ENCODE results near the gene PIK3R5. TPM values are rescaled to one million over a fixed set of nuclear protein-coding genes. Genes with fewer than 3 reads are reported as not detected.
"Not testable (repeated sequence)": the region's sequence is repeated elsewhere in the genome, so short reads cannot be mapped to it uniquely, and the experiment has no call there.

The PIK3R5 gene
- total and polyA plus RNA-seq, 9 donors = 0.93 to 2.0 (median 1.3) TPM

GRCh38 chr17:8985054-8985701 is 19.7 kb upstream of the PIK3R5 start:
- Histone ChIP-seq H3K27ac (ENCODE audit: low read length) (no peak overlapping the region), H3K4me1 (ENCODE audit: control insufficient read depth, insufficient read depth, low read length) (no peaks in the 10 kb centered on the region), H3K9me3 (replicated peaks; ENCODE audit: control insufficient read depth, low read depth, low read length) (peaks cover 5% of the 10 kb centered on the region), H3K27me3 (ENCODE audit: control insufficient read depth, insufficient read depth, low read length) (no peaks in the 10 kb centered on the region), H3K36me3 (ENCODE audit: control insufficient read depth, insufficient read depth, low read length) (no peaks in the 10 kb centered on the region), H3K4me3 (ENCODE audit: low read length) (no peak overlapping the region)
- WGBS (ENCODE audit: insufficient coverage) = 71% methylated on average over 2 of the region's 4 CpGs
- DNase-seq = no peak

- not testable (repeated sequence) for H3K36me3 ChIP-seq (ENCODE audit: control insufficient read depth, insufficient read depth, low read length); H3K27me3 ChIP-seq (ENCODE audit: control insufficient read depth, insufficient read depth, low read length); H3K4me1 ChIP-seq (ENCODE audit: control insufficient read depth, insufficient read depth, low read length); H3K9me3 ChIP-seq (replicated peaks; ENCODE audit: control insufficient read depth, low read depth, low read length); H3K4me3 ChIP-seq (ENCODE audit: low read length); DNase-seq; H3K27ac ChIP-seq (ENCODE audit: low read length)
- WGBS (ENCODE audit: insufficient coverage) = no CpG with 5 or more reads among the region's 5 CpGs
These were observed 18.7 kb upstream of the PIK3R5 start for GRCh38 chr17:8984225-8984624.

DNA sequence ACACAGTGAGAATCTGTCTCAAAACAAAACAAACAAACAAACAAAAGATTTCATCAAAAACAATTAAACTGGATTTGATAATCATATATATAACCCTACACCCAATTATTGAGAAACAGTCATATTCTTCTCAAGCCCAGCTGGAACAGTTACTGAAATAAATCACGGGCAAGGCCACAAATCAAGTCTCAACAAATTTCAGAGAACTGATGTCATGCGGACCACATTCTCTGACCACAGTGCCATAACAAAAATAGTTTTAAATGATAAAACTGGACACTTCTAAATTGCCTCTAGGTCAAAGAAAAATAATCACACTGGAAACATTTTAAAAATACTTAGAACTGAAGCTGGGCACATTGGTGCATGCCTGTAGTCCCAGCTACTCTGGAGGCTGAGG is 15.9 kb upstream of the PIK3R5 start:
- no peak overlapping the region for H3K4me3 ChIP-seq (ENCODE audit: low read length)
- no peaks in the 10 kb centered on the region for H3K36me3 ChIP-seq (ENCODE audit: control insufficient read depth, insufficient read depth, low read length)
- no peak overlapping the region for H3K27ac ChIP-seq (ENCODE audit: low read length)
- no CpG with 5 or more reads among the region's 2 CpGs for WGBS (ENCODE audit: insufficient coverage)
- no peak for DNase-seq
- no peaks in the 10 kb centered on the region for H3K4me1 ChIP-seq (ENCODE audit: control insufficient read depth, insufficient read depth, low read length)
- peaks cover 5% of the 10 kb centered on the region for H3K9me3 ChIP-seq (replicated peaks; ENCODE audit: control insufficient read depth, low read depth, low read length)
- no peaks in the 10 kb centered on the region for H3K27me3 ChIP-seq (ENCODE audit: control insufficient read depth, insufficient read depth, low read length)

DNA sequence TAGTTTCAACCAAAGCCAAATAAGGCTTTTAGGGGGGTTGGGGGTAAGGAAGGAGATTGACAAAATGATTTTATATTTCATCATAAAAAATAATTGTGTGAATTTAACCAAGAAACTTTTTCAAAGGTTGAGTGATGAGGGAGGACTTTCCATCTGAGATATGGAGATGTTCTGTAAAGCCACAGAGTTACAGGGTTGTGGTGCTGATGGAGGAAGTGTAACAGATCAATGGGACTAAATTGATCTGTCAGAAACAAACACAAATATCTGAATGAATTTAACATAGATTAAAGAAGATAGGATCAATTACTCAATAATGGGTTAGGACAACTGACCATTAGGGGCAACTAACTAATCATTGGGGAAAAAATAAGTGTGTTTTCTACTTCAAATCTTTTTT is 14.2 kb upstream of the PIK3R5 start:
- H3K27me3 ChIP-seq (ENCODE audit: control insufficient read depth, insufficient read depth, low read length) = no peaks in the 10 kb centered on the region
- no peaks in the 10 kb centered on the region for H3K9me3 ChIP-seq (replicated peaks; ENCODE audit: control insufficient read depth, low read depth, low read length)
- H3K4me1 ChIP-seq (ENCODE audit: control insufficient read depth, insufficient read depth, low read length) = no peaks in the 10 kb centered on the region
- H3K27ac ChIP-seq (ENCODE audit: low read length) = no peak overlapping the region
- DNase-seq = no peak
- H3K4me3 ChIP-seq (ENCODE audit: low read length) = no peak overlapping the region
- no peaks in the 10 kb centered on the region for H3K36me3 ChIP-seq (ENCODE audit: control insufficient read depth, insufficient read depth, low read length)

DNA sequence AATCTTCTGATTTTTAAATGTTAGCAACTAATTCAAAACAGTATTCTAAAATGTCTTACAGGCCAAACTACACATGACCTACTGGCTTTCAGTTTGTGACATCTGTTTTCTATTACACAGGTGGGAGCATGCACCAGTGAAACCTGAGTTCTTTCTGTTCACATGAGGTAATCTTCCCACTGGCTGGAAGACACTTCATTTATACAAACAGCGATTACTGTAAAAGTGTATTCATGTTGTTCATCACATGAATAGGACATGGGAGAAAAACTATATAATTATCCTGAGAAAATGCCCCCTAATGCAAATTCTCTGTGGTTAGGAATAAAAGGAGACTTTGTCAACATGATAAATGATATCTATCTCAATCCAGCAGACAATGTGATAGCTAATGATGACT is 11.1 kb upstream of the PIK3R5 start:
- no CpG with 5 or more reads among the region's 1 CpG for WGBS (ENCODE audit: insufficient coverage)
- no peaks in the 10 kb centered on the region for H3K36me3 ChIP-seq (ENCODE audit: control insufficient read depth, insufficient read depth, low read length)
- no peak overlapping the region for H3K27ac ChIP-seq (ENCODE audit: low read length)
- H3K27me3 ChIP-seq (ENCODE audit: control insufficient read depth, insufficient read depth, low read length) = no peaks in the 10 kb centered on the region
- H3K9me3 ChIP-seq (replicated peaks; ENCODE audit: control insufficient read depth, low read depth, low read length) = no peaks in the 10 kb centered on the region
- peak; percentile 37 for DNase-seq
- H3K4me3 ChIP-seq (ENCODE audit: low read length) = no peak overlapping the region
- H3K4me1 ChIP-seq (ENCODE audit: control insufficient read depth, insufficient read depth, low read length) = no peaks in the 10 kb centered on the region

DNA sequence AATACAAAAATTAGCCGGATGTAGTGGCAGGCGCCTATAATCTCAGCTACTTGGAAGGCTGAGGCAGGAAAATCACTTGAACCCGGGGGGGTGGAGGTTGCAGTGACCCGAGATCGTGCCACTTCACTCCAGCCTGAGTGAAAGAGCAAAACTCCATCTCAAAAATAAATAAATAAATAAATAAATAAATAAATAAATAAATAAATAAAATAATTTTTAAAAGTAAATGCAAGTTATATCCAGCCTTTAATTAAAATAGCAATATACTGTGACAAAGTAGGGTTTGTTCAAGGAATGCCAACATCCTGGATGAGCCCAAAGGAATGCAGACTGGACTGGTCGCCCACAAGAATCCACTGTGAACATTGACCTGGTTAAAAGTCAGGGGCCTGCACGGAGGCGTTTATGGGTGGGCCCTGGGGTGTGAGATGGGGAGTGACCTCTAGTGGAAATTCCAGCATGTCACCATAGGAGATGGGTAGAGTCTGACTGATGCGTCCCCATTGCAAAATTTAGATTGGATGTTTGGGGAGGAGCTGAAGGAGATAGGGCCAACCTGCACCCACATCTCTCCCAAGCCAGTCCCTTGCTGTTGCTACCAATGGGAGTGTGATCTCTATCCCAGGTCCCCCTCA is 9.7 kb upstream of the PIK3R5 start:
- Histone ChIP-seq H3K27me3 (ENCODE audit: control insufficient read depth, insufficient read depth, low read length) (no peaks in the 10 kb centered on the region), H3K9me3 (replicated peaks; ENCODE audit: control insufficient read depth, low read depth, low read length) (no peaks in the 10 kb centered on the region), H3K27ac (ENCODE audit: low read length) (no peak overlapping the region), H3K36me3 (ENCODE audit: control insufficient read depth, insufficient read depth, low read length) (no peaks in the 10 kb centered on the region), H3K4me1 (ENCODE audit: control insufficient read depth, insufficient read depth, low read length) (no peaks in the 10 kb centered on the region), H3K4me3 (ENCODE audit: low read length) (no peak overlapping the region)
- 78% methylated on average over 3 of the region's 9 CpGs for WGBS (ENCODE audit: insufficient coverage)
- DNase-seq = no peak

DNA sequence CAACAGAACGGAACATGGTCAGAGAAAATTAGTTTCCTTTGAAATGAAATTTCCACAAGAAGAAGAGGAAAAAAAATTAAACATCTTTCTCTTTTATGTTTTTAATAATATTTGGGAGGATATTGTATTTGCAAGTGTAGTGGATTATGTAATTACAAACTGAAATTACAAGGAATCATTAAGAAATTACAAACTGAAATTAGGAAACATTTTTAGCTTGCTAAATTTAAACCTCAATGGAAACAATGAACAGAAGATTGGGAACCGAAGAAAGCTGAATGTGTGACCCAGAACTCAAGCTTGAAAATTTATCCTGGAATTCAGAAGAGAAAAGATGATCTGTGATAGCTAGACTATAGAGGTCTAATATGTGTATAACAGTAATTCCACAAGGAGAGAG is 4.4 kb upstream of the PIK3R5 start:
- peaks cover 29% of the 10 kb centered on the region for H3K27me3 ChIP-seq (ENCODE audit: control insufficient read depth, insufficient read depth, low read length)
- WGBS (ENCODE audit: insufficient coverage) = no CpG with 5 or more reads among the region's 2 CpGs
- no peak overlapping the region for H3K27ac ChIP-seq (ENCODE audit: low read length)
- H3K4me3 ChIP-seq (ENCODE audit: low read length) = no peak overlapping the region
- no peaks in the 10 kb centered on the region for H3K36me3 ChIP-seq (ENCODE audit: control insufficient read depth, insufficient read depth, low read length)
- H3K4me1 ChIP-seq (ENCODE audit: control insufficient read depth, insufficient read depth, low read length) = no peaks in the 10 kb centered on the region
- no peak for DNase-seq
- H3K9me3 ChIP-seq (replicated peaks; ENCODE audit: control insufficient read depth, low read depth, low read length) = no peaks in the 10 kb centered on the region

GRCh38 chr17:8968503-8968902 is 3.0 kb upstream of the PIK3R5 start:
- peaks cover 43% of the 10 kb centered on the region for H3K27me3 ChIP-seq (ENCODE audit: control insufficient read depth, insufficient read depth, low read length)
- no peaks in the 10 kb centered on the region for H3K36me3 ChIP-seq (ENCODE audit: control insufficient read depth, insufficient read depth, low read length)
- no peak overlapping the region for H3K27ac ChIP-seq (ENCODE audit: low read length)
- H3K9me3 ChIP-seq (replicated peaks; ENCODE audit: control insufficient read depth, low read depth, low read length) = no peaks in the 10 kb centered on the region
- WGBS (ENCODE audit: insufficient coverage) = no CpG with 5 or more reads among the region's 3 CpGs
- H3K4me1 ChIP-seq (ENCODE audit: control insufficient read depth, insufficient read depth, low read length) = no peaks in the 10 kb centered on the region
- H3K4me3 ChIP-seq (ENCODE audit: low read length) = no peak overlapping the region
- DNase-seq = no peak

- Histone ChIP-seq H3K4me3 (ENCODE audit: low read length) (no peak overlapping the region), H3K36me3 (ENCODE audit: control insufficient read depth, insufficient read depth, low read length) (no peaks in the 10 kb centered on the region), H3K27ac (ENCODE audit: low read length) (no peak overlapping the region), H3K4me1 (ENCODE audit: control insufficient read depth, insufficient read depth, low read length) (no peaks in the 10 kb centered on the region), H3K9me3 (replicated peaks; ENCODE audit: control insufficient read depth, low read depth, low read length) (no peaks in the 10 kb centered on the region), H3K27me3 (ENCODE audit: control insufficient read depth, insufficient read depth, low read length) (peaks cover 49% of the 10 kb centered on the region)
- no peak for DNase-seq
These were observed 2.4 kb upstream of the PIK3R5 start for GRCh38 chr17:8967861-8968260.

GRCh38 chr17:8966926-8967325 is 1.4 kb upstream of the PIK3R5 start:
- no peaks in the 10 kb centered on the region for H3K4me1 ChIP-seq (ENCODE audit: control insufficient read depth, insufficient read depth, low read length)
- H3K36me3 ChIP-seq (ENCODE audit: control insufficient read depth, insufficient read depth, low read length) = no peaks in the 10 kb centered on the region
- H3K27me3 ChIP-seq (ENCODE audit: control insufficient read depth, insufficient read depth, low read length) = peaks cover 50% of the 10 kb centered on the region
- peak overlapping the region; percentile 42 for H3K27ac ChIP-seq (ENCODE audit: low read length)
- no peak overlapping the region for H3K4me3 ChIP-seq (ENCODE audit: low read length)
- WGBS (ENCODE audit: insufficient coverage) = 90% methylated on average over 2 of the region's 9 CpGs
- peak; percentile 46 for DNase-seq
- no peaks in the 10 kb centered on the region for H3K9me3 ChIP-seq (replicated peaks; ENCODE audit: control insufficient read depth, low read depth, low read length)
